ENCODE measurements around the gene PAX5. TPM values are rescaled to one million over a fixed set of nuclear protein-coding genes. Genes with fewer than 3 reads are reported as not detected.

PAX5 gene
- total RNA-seq, 2 experiments from 2014 or later, result 2.2 to 2.4 TPM

DNA sequence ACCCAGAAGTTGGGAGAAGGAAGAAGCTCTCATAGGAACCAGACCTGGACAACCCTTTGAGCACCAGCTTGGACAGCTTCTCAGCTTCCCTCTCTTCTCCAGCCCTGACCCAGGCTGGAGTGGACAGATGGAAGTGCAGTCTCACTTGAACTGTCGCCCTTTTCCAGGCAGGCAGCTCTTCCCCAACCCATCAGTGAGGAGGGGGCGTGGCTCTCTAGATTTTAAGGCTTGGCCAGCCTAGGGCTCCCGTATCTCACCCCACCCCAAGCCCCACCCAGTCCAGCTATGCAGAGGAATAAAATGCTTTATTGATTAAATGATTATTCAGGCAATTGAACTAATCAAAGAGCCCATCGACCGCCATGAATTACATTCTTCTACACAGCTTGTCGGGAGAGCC is 2.2 kb downstream of the PAX5 start:
- DNase-seq, result no peak
- Mint-ChIP-seq H3K4me3 (no peak overlapping the region), H3K27me3 (peaks cover 98% of the 10 kb centered on the region), H3K4me1 (peaks cover 36% of the 10 kb centered on the region), H3K27ac (no peak overlapping the region), H3K36me3 (no peaks in the 10 kb centered on the region), H3K9me3 (no peaks in the 10 kb centered on the region)

DNA sequence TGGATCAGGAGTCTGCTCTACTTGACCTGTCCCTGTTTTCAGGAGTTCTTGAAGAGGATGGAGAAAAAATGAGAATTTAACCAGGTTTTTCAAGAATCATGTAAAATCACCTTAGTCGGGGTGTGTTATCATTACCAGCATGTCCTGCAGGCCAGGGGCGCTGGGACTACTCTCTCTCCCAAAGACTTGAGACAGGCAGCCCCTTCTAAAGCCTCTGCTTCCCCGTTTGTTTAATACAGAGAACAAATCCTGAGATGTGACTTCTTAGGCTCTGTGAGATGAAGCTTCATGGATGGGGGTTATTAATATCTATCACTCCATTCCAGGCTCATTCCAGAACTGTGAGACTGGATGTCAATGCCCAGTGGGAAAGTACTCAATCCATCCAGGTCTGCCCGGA is 3.0 kb downstream of the PAX5 start:
- H3K4me1 Mint-ChIP-seq, result peaks cover 34% of the 10 kb centered on the region
- H3K27ac Mint-ChIP-seq, result no peak overlapping the region
- no peaks in the 10 kb centered on the region for H3K36me3 Mint-ChIP-seq
- no peak for DNase-seq
- no peaks in the 10 kb centered on the region for H3K9me3 Mint-ChIP-seq
- no peak overlapping the region for H3K4me3 Mint-ChIP-seq
- H3K27me3 Mint-ChIP-seq, result peaks cover 97% of the 10 kb centered on the region

DNA sequence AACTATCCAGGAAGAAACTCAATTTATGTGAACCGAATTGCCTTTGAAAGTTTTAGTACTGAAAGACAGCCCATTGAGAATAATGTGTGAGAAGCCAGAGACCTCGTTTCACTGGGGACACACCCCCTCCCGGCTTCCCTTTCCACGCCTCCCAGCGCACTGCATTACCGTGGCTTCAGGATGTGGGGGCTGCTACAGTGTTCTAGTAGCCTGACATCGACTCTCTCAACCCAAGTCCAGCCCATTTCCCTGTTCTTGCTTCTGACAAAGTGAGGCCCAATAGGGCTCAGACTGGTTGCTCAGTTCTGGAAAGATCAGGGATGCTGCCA is 3.5 kb downstream of the PAX5 start:
- peak; percentile 30 for DNase-seq
- Mint-ChIP-seq H3K4me3 (peak overlapping the region; percentile 48), H3K4me1 (peaks cover 35% of the 10 kb centered on the region), H3K27me3 (peaks cover 97% of the 10 kb centered on the region), H3K36me3 (no peaks in the 10 kb centered on the region), H3K27ac (no peak overlapping the region), H3K9me3 (no peaks in the 10 kb centered on the region)

DNA sequence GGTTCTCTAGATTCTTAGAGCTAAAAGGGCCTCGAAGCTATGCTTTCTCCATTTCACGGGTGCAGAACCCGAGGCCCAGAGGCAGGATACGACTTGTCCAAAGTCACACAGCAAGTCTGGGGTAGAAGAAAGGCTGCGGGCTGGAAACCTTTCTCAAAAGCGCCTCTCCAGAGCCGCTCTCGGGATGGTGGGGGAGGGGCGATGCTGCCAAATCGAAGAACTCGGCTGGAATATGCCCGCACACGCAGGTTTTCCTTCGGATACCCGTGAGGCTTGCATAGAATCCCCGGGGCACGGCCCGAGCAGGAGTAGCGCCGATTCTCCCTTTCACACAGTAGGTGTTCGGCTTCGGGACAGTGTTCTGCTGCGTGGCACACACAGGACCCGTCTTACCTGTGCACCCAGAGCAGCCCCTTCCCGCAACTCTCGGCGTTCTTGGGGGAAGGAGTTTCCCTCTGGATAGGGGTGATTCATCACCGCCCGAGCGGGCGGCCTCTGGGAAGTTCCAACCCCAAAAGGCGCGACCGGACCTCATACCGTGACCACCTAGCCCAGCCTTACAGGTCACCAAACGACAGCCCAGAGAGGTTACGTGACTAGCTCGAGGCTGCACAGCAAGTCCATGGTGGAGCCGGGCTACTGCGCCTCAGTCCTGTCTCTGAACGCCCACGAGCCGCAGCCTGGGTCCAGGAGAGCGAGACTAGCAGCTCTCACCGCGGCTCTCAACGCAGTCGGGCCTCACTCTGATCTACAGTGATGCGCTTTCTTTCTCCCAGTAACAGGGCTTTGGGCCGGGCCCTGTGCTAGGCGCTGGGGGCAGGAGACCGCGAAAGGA is 4.1 kb downstream of the PAX5 start:
- no peak overlapping the region for H3K27ac Mint-ChIP-seq
- no peaks in the 10 kb centered on the region for H3K36me3 Mint-ChIP-seq
- H3K27me3 Mint-ChIP-seq, result peaks cover 97% of the 10 kb centered on the region
- peaks cover 32% of the 10 kb centered on the region for H3K4me1 Mint-ChIP-seq
- DNase-seq, result peak; percentile 25
- no peaks in the 10 kb centered on the region for H3K9me3 Mint-ChIP-seq
- peak overlapping the region; percentile 48 for H3K4me3 Mint-ChIP-seq

DNA sequence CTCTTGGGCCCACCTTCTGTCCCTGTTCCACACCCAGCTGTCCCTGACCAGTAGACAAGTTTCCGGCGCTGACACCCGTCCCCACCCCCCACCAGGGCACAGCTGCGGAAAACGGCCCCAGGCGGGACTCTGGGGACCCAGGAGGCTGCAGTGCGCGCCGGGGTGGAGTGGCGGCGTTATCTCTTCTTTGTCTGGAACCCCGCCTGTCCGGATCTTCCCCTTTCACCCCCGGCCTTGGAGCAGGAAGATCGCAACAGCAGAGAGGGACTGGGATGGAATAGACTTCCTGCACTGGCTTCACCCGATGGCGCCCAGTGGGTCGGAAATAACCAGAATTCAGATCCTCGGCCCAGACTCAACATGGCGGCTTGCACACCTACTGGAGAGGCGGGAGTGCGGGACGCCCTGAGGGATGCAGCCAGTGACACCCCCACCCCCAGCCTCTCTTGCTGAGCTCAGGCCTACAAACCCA is 4.7 kb downstream of the PAX5 start:
- no peak for DNase-seq

DNA sequence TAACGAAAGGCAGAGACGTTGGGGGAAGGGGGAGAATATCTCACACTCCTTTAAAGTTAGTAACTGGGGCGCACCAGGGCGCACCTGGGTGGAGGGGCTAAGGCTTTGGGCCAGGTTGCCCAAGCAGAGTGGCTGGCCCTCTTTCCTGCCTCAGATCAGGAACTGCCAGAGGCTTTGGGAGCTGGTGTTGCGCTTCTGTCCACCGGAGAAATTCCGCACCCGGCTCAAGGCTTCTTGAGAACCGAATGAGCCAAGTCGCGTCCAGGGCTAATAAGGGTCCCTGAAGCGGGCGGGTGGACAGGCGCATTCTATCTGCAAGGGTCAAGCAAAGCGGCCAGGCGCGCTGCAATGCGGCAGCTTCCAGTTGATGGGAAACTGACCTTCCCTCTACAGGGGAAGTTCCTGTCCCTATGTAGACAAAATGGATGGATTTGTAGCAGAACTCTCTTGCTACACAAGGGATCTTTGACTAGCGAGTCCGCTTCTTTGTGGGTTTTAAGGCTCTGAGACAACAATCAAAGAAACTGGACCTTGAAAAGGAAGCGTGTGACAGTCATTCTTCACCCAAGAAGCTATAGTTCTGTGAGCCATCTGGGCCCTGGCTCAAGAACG is 5.5 kb downstream of the PAX5 start:
- H3K36me3 Mint-ChIP-seq, result no peaks in the 10 kb centered on the region
- H3K4me1 Mint-ChIP-seq, result peaks cover 31% of the 10 kb centered on the region
- peaks cover 99% of the 10 kb centered on the region for H3K27me3 Mint-ChIP-seq
- H3K27ac Mint-ChIP-seq, result no peak overlapping the region
- no peak for DNase-seq
- no peaks in the 10 kb centered on the region for H3K9me3 Mint-ChIP-seq
- H3K4me3 Mint-ChIP-seq, result peak overlapping the region; percentile 25

More for the DNA sequence above, 4.7 kb downstream of the PAX5 start:
- peaks cover 99% of the 10 kb centered on the region for H3K27me3 Mint-ChIP-seq
- H3K9me3 Mint-ChIP-seq, result no peaks in the 10 kb centered on the region
- H3K4me1 Mint-ChIP-seq, result peaks cover 33% of the 10 kb centered on the region
- no peak overlapping the region for H3K27ac Mint-ChIP-seq
- peak overlapping the region; percentile 48 for H3K4me3 Mint-ChIP-seq
- no peaks in the 10 kb centered on the region for H3K36me3 Mint-ChIP-seq

DNA sequence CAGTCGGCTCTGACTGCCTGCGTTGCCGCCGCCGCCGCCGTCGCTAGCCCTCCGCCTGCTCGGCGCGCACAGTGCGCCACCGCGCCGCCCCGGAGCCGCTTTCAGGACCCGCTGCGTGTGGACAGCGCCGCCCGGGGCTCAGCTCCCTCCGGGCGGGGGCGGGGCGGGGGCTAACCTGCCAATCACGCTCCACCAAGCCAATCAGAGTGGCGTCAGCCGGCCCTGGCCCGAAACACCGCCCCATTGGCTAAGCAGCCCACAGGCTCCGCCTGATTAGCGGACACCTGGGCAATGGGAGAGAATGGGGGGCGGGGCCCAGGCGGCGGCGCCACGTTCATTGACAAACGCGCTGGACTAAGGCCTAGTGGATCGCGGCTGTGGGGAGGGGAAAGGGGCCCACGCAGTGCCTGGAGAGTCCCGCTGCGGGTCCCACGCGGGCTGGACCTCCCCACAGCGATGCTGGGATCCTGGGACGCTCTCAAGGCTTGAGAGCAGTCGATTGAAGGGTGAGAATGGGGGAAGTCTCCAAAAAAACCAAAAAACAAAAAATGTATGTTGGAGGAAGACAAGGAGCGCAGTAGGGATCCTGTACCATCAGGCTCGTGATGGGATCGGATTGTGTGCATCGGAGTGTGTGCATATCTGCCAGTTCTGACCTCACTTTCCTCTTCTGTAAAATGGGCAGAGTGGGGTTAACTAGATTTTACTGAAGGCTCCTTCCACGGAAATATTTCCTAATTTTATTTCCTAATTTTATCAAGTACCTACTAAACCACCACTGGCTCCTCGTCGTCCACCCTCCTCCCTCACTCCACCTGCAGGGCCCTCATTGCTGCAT is 6.3 kb downstream of the PAX5 start:
- Mint-ChIP-seq H3K36me3 (no peaks in the 10 kb centered on the region), H3K4me3 (peak overlapping the region; percentile 76), H3K27ac (peak overlapping the region; percentile 29), H3K27me3 (peaks cover 99% of the 10 kb centered on the region), H3K9me3 (no peaks in the 10 kb centered on the region), H3K4me1 (peaks cover 30% of the 10 kb centered on the region)
- peak; percentile 93 for DNase-seq

DNA sequence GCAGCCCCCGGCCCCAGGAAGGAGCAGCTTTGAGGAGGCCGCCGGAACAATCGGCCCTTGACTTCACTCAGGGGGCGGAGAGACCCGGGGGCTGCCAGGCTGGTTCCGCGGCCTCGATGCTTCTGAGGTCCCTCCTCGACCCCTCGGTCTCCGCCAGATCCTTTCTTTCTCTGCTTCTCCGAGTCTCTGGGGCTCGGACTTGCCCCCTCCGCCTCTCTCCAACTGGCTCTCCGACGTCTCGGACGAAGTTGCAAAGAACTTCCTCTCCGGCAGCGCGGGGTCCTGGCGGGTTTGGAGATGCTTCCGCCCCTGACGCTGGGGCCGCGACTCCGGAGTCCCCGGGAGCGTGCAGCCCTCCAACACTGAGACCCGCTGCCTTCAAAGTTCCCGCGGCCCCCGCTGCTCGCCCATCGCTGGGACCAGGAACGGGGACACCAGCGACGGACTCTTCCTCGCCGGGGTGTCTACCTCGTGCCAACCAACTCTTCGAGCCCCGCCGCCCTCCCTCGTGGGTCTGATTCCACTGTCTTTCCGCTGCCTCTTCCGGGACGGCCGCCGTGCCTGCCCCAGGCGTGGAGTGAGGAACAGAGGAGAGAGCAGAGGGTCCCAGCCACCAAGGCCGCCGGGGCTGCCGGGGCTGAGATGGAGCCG is 7.0 kb downstream of the PAX5 start:
- Mint-ChIP-seq H3K4me3 (peak overlapping the region; percentile 65), H3K27me3 (peaks cover 96% of the 10 kb centered on the region)

DNA sequence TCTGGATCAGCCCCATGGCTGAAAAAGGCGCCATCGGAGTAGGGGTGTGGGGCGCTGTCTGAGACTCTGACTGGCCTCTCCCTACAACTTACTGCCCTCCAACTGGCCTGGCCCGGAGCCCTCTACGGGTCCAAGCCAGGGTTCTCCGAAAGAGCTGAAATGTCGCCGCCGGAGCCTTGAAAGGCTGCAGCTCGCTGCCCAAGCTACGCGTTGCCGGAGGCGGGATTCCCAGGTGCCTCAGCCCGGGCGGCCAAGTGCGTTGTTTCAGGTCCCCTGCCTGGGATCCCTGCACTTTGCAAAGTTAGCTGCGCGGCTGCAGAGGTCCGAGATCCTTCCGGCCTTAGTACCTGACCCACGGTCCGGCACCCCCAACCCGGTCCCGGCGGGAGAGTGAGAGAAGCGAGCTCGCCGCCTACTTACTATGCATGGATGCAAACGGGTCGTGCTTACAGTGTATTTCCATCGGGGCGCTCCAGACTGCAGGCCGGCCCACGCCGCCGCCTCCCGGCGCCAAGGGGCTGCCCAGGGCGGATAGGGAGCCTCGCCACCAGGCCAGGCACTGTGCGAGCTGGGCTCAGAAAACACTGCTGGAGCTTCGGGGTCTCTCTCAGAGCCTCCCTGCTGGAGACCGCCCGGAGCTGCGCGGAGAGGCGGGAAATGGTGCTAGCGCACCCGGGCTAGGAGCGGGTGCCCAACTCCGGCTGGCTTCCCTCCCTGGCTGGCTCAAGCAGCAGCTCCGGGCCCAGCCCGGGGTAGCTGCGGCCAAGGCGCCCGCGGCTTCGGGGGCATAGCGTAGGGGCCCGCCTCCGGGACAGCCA is 7.7 kb downstream of the PAX5 start:
- peaks cover 30% of the 10 kb centered on the region for H3K4me1 Mint-ChIP-seq
- H3K9me3 Mint-ChIP-seq, result no peaks in the 10 kb centered on the region
- peak; percentile 16 for DNase-seq
- H3K27ac Mint-ChIP-seq, result peak overlapping the region; percentile 28
- peaks cover 96% of the 10 kb centered on the region for H3K27me3 Mint-ChIP-seq
- H3K4me3 Mint-ChIP-seq, result peak overlapping the region; percentile 77
- no peaks in the 10 kb centered on the region for H3K36me3 Mint-ChIP-seq

More for the DNA sequence above, 7.0 kb downstream of the PAX5 start:
- Mint-ChIP-seq H3K27ac (no peak overlapping the region), H3K9me3 (no peaks in the 10 kb centered on the region), H3K4me1 (peaks cover 30% of the 10 kb centered on the region), H3K36me3 (no peaks in the 10 kb centered on the region)
- DNase-seq, result no peak

DNA sequence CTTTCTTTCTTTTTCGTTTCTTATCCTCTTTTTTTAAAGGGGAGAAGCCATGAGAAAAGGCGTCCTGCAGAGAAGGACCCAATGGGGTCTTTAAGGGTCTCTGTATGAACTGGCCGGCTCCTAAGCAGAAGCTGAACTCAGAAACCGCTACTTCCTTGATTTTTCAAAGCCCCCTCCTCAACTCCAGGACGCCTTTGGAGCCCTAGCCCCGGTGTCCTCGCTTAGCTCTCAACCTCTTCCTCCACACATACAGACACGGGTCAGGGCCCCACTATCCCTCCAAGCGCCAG is 8.3 kb downstream of the PAX5 start:
- Mint-ChIP-seq H3K4me1 (peaks cover 30% of the 10 kb centered on the region), H3K4me3 (peak overlapping the region; percentile 77), H3K9me3 (no peaks in the 10 kb centered on the region), H3K36me3 (no peaks in the 10 kb centered on the region), H3K27me3 (peaks cover 96% of the 10 kb centered on the region), H3K27ac (peak overlapping the region; percentile 28)
- DNase-seq, result no peak

DNA sequence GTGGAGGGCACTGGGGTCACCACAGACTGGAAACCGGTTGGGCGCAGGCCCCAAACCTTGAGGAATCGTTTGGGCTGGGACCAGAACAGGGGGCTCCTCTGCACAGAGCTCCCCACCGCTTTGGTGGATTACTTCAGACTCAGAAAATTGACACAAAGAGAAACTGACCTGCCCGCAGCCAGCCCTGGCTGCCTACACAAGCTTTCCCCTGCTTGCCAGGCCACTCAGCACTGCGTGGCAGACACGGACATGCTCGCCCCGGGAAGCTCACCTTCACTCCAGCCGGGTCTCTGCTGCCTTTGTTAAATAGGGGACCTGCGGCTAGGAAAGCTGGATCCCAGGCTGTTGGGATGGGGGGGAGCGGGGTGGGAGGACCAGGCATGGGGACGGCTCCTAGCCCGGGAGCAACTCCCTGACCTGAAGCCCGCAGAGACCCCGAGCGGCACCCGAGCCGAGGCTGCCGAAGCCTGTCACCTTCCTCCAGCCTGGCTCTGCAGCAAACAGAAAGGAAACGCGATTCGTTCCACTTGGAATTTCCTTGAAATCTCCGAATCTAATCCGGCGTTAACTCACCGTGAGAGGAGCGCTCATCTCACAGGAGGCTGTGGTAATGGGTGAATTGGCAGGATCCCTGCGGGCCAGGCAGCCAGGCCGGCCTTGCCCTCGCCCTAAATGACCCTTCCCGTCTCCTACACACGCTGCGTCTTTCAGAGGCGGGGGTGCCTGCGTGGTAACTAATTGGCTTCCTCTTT is 8.8 kb downstream of the PAX5 start:
- Mint-ChIP-seq H3K36me3 (no peaks in the 10 kb centered on the region), H3K27me3 (peaks cover 96% of the 10 kb centered on the region), H3K9me3 (no peaks in the 10 kb centered on the region), H3K4me3 (peak overlapping the region; percentile 77), H3K4me1 (peaks cover 26% of the 10 kb centered on the region), H3K27ac (no peak overlapping the region)
- no peak for DNase-seq

DNA sequence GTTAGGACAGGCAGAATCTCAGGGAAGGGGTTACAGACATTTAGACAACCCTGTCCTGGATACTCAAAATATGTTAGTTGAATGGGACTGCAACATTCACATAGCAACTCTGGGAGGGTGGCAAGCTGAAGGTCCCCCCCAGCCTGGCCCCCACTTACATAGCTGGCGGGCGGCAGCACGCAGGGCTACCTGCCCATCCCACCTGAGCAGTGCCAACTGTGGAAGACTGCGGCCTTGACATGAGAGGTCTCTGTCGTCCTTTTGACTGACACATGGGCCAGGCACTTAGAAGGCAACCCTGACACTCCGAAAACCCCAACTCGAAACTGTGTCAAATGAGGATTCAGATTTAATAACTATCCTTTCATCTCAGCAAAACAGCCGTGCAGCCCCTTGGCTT is 16.5 kb downstream of the PAX5 start:
- no peak for DNase-seq
- H3K4me1 Mint-ChIP-seq, result peaks cover 4% of the 10 kb centered on the region
- no peaks in the 10 kb centered on the region for H3K9me3 Mint-ChIP-seq
- no peaks in the 10 kb centered on the region for H3K36me3 Mint-ChIP-seq
- H3K27me3 Mint-ChIP-seq, result peaks cover 64% of the 10 kb centered on the region
- no peak overlapping the region for H3K4me3 Mint-ChIP-seq
- H3K27ac Mint-ChIP-seq, result no peak overlapping the region

DNA sequence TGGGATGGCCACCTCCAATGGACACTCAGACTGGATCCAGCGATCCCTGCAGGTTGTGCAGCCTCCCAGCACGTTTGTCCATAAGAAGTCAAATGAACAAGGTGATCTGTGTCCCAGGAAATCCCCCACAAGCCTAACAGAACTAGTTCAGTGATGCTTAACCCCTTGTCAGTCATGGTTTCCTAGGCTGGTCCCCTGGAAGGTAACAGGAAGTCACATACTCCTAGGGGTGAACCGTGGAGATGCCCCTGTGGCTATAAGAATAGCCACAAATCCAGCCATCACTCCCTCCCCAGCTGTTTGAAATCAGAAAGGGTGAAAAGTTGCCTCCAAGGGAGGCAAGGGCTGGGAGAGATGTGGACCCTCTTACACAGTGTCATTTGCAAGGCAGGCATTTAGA is 22.5 kb downstream of the PAX5 start:
- no peaks in the 10 kb centered on the region for H3K4me1 Mint-ChIP-seq
- H3K4me3 Mint-ChIP-seq, result no peak overlapping the region
- H3K27ac Mint-ChIP-seq, result no peak overlapping the region
- H3K36me3 Mint-ChIP-seq, result no peaks in the 10 kb centered on the region
- no peaks in the 10 kb centered on the region for H3K9me3 Mint-ChIP-seq
- no peak for DNase-seq
- H3K27me3 Mint-ChIP-seq, result peaks cover 35% of the 10 kb centered on the region

DNA sequence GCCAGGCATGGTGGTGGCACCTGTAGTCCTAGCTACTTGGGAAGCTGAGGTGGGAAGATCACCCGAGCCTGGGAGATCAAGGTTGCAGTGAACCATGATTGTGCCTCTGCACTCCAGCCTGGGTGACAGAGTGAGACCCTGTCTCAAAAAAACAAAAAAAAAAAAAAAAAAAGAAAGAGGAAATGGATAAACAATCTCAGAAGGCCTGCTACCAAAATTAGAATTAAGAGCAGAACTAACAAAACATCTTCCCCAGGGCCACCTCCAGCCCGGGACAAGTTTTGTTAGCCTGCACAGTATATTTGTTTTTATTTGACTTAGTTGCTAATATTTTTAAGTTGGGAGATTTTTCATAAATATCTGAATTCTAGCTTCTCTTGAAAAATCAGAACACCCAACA is 23.1 kb downstream of the PAX5 start:
- H3K4me1 Mint-ChIP-seq, result no peaks in the 10 kb centered on the region
- H3K9me3 Mint-ChIP-seq, result no peaks in the 10 kb centered on the region
- peaks cover 38% of the 10 kb centered on the region for H3K27me3 Mint-ChIP-seq
- H3K36me3 Mint-ChIP-seq, result no peaks in the 10 kb centered on the region
- H3K4me3 Mint-ChIP-seq, result no peak overlapping the region
- no peak for DNase-seq
- H3K27ac Mint-ChIP-seq, result no peak overlapping the region
